Type B pancreatic cell (in vitro differentiated cells): ENCODE data around the gene ZMYND19. TPM values are rescaled to one million over a fixed set of nuclear protein-coding genes. Genes with fewer than 3 reads are reported as not detected.

ENCODE experiments used
- DNase-seq: peaks from one replicate; pipeline ENCODE4 v3.0.0; 2021; ENCODE audit warnings: mixed read lengths; ENCODE audit not compliant: unreplicated experiment; ENCODE audit errors: extremely low spot score
- H3K27ac Mint-ChIP-seq: 2 replicates; pipeline ENCODE4 v1.8.0; 2021; ENCODE audit warnings: mild to moderate bottlenecking, mixed read lengths
- H3K27me3 Mint-ChIP-seq: 2 replicates; pipeline ENCODE4 v1.8.0; 2021; ENCODE audit warnings: mixed read lengths
- H3K36me3 Mint-ChIP-seq: 2 replicates; pipeline ENCODE4 v1.8.0; 2021; ENCODE audit warnings: mixed read lengths
- H3K4me1 Mint-ChIP-seq: one replicate; pipeline ENCODE4 v1.8.0; 2021; ENCODE audit warnings: mixed read lengths; ENCODE audit not compliant: unreplicated experiment
- H3K4me3 Mint-ChIP-seq: 2 replicates; pipeline ENCODE4 v1.8.0; 2021; ENCODE audit warnings: mild to moderate bottlenecking, mixed read lengths
- H3K9me3 Mint-ChIP-seq: 2 replicates; pipeline ENCODE4 v1.8.0; 2021; ENCODE audit warnings: mixed read lengths
- CTCF ChIP-seq: fragments of 200-600 bp; sonication (generic); conservative IDR thresholded peaks from 2 replicates; pipeline ENCODE4 v1.5.0; 2021; ENCODE audit warnings: antibody characterized with exemption, mild to moderate bottlenecking
- total RNA-seq: library from RNA; stranded (reverse); gene quantifications from 2 replicates; pipeline ENCODE4 v1.2.1, GENCODE V29; 2021; ENCODE audit warnings: low replicate concordance

Gene ZMYND19
- total RNA-seq, 1 donor from 2014 or later, result 45.3 TPM

DNA sequence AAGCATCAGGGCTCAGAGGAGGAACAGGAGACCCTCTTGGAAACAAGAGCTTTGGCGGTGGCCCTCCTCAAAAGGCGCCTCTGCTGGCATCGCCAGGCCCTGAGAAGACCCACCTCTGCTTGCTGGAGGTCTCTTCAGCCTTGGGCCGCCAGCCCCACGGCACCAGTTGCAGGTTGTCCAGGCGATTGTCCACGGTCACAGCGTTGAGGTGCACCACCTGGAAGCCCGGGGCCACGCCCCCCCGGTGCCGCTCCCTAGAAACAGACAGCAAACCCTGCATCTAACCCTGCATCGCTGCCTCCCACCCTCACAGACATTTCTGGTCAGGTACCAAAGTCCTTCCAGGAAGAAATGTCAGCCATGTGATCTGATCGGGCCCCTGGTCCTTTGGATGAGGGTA, 3.5 kb downstream of the ZMYND19 start:
- H3K27me3 Mint-ChIP-seq, result no peaks in the 10 kb centered on the region
- H3K27ac Mint-ChIP-seq, result no peak overlapping the region
- H3K4me1 Mint-ChIP-seq, result no peaks in the 10 kb centered on the region
- H3K36me3 Mint-ChIP-seq, result peaks cover 6% of the 10 kb centered on the region
- H3K4me3 Mint-ChIP-seq, result no peak overlapping the region
- no peak for TF ChIP-seq CTCF
- DNase-seq, result no peak
- no peaks in the 10 kb centered on the region for H3K9me3 Mint-ChIP-seq

GRCh38 chr9:137583957-137584356, 6.4 kb downstream of the ZMYND19 start:
- Mint-ChIP-seq H3K27ac (no peak overlapping the region), H3K4me3 (no peak overlapping the region), H3K9me3 (no peaks in the 10 kb centered on the region), H3K4me1 (no peaks in the 10 kb centered on the region), H3K27me3 (no peaks in the 10 kb centered on the region), H3K36me3 (peaks cover 6% of the 10 kb centered on the region)
- TF ChIP-seq CTCF, result no peak
- no peak for DNase-seq

GRCh38 chr9:137583347-137583746, 7.0 kb downstream of the ZMYND19 start:
- DNase-seq, result no peak
- Mint-ChIP-seq H3K27ac (no peak overlapping the region), H3K36me3 (peaks cover 6% of the 10 kb centered on the region), H3K9me3 (no peaks in the 10 kb centered on the region), H3K4me3 (no peak overlapping the region), H3K27me3 (no peaks in the 10 kb centered on the region), H3K4me1 (no peaks in the 10 kb centered on the region)
- no peak for TF ChIP-seq CTCF

DNA sequence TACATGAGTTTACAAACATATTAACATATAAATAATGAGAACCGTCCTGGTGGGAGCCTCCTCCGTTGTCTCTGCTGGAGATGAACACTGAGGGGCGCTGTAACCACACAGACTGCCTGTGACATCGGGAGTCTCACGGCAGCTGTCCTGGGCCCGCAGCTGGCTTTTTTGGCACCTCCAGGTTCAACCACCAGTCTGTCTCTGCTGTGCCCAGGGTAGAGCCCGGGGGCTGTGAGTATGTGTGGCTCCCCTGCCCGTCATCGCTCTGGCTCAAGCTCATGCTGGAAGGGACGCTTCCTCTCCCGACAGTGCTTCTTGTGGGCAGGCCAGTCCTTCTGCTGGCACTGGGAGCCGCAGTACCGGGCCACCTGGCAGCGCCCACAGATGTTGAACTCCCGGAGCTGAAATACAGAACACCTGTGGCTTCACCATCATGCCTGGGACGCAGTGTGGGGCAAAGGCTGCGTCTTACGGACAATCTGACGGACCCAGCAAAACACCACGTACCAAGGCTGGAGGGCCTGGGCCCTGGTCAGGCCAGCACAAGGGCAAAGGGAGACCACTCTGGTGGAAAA, 7.9 kb downstream of the ZMYND19 start:
- Mint-ChIP-seq H3K4me1 (peaks cover 6% of the 10 kb centered on the region), H3K27me3 (no peaks in the 10 kb centered on the region), H3K27ac (no peak overlapping the region), H3K36me3 (no peaks in the 10 kb centered on the region), H3K4me3 (no peak overlapping the region), H3K9me3 (no peaks in the 10 kb centered on the region)
- TF ChIP-seq CTCF, result peak; percentile 51
- DNase-seq, result no peak

- no peak overlapping the region for H3K4me3 Mint-ChIP-seq
- DNase-seq, result no peak
- no peaks in the 10 kb centered on the region for H3K9me3 Mint-ChIP-seq
- no peaks in the 10 kb centered on the region for H3K36me3 Mint-ChIP-seq
- no peak overlapping the region for H3K27ac Mint-ChIP-seq
- peaks cover 10% of the 10 kb centered on the region for H3K4me1 Mint-ChIP-seq
- H3K27me3 Mint-ChIP-seq, result no peaks in the 10 kb centered on the region
- TF ChIP-seq CTCF, result no peak
Observed at GRCh38 chr9:137581361-137582285, 8.7 kb downstream of the ZMYND19 start.
